ENCODE data around the gene STAT6. TPM values are rescaled to one million over a fixed set of nuclear protein-coding genes. Genes with fewer than 3 reads are reported as not detected.
A peak's percentile ranks its signal among the peaks of the same experiment; 100 is the strongest.
"Not testable (repeated sequence)": the region's sequence is repeated elsewhere in the genome, so short reads cannot be mapped to it uniquely, and the experiment has no call there.

STAT6 gene
- total RNA-seq, 1 donor from 2014 or later: 108 TPM

- peak; percentile 55 for ATAC-seq
Measured at GRCh38 chr12:57087010-57087690, 24.0 kb downstream of the STAT6 start.

GRCh38 chr12:57086493-57087009 lies 24.6 kb downstream of the STAT6 start:
- no peak for ATAC-seq

- no peak for ATAC-seq
Measured at GRCh38 chr12:57085999-57086492, 25.1 kb downstream of the STAT6 start.

- ATAC-seq: no peak
Measured at GRCh38 chr12:57080855-57081254, 30.3 kb downstream of the STAT6 start.

GRCh38 chr12:57079821-57080220 lies 31.3 kb downstream of the STAT6 start:
- no peak for ATAC-seq

- peak; percentile 100 for ATAC-seq
Measured at GRCh38 chr12:57078519-57079404, 32.4 kb downstream of the STAT6 start, which contains the start of gene NEMP1. Gene NEMP1, minus strand, starts transcription at chr12:57078791. Its CDS starts 46 bp downstream, at chr12:57078745.

GRCh38 chr12:57073566-57074450 lies 37.4 kb downstream of the STAT6 start:
- not testable (repeated sequence) for ATAC-seq

GRCh38 chr12:57072661-57073060 lies 38.5 kb downstream of the STAT6 start:
- ATAC-seq: no peak

GRCh38 chr12:57069523-57069922 lies 41.6 kb downstream of the STAT6 start:
- peak; percentile 95 for ATAC-seq

- ATAC-seq: no peak
Measured at GRCh38 chr12:57066245-57066644, 44.9 kb downstream of the STAT6 start.

GRCh38 chr12:57063991-57064685 lies 47.0 kb downstream of the STAT6 start:
- no peak for ATAC-seq

- ATAC-seq: no peak
Measured at GRCh38 chr12:57058454-57058853, 52.7 kb downstream of the STAT6 start.

GRCh38 chr12:57057067-57057751 lies 54.0 kb downstream of the STAT6 start:
- no peak for ATAC-seq

GRCh38 chr12:57055824-57056223 lies 55.3 kb downstream of the STAT6 start:
- no peak for ATAC-seq

GRCh38 chr12:57053901-57054300 lies 57.3 kb downstream of the STAT6 start:
- not testable (repeated sequence) for ATAC-seq

- not testable (repeated sequence) for ATAC-seq
Measured at GRCh38 chr12:57053146-57053545, 58.0 kb downstream of the STAT6 start.

- no peak for ATAC-seq
Measured at GRCh38 chr12:57051011-57051410, 60.2 kb downstream of the STAT6 start.

- no peak for ATAC-seq
Measured at GRCh38 chr12:57049890-57050289, 61.3 kb downstream of the STAT6 start, which contains the start of gene MYO1A. Gene MYO1A, minus strand, starts transcription at chr12:57050129. Its CDS starts 1,806 bp downstream, at chr12:57048323.

- ATAC-seq: no peak
Measured at GRCh38 chr12:57049119-57049446, 62.1 kb downstream of the STAT6 start.

GRCh38 chr12:57048423-57049118 lies 62.6 kb downstream of the STAT6 start:
- no peak for ATAC-seq

Measured in esophagus mucosa (tissue), 1 donor.